SHP77 (cell line): Measurements from ENCODE around the gene CDK4.

Experiments
- DNase-seq, 2 experiments: peaks; one replicate each; lab custom pipeline; 2025; lab: John Stamatoyannopoulos, UW

Gene CDK4

DNA sequence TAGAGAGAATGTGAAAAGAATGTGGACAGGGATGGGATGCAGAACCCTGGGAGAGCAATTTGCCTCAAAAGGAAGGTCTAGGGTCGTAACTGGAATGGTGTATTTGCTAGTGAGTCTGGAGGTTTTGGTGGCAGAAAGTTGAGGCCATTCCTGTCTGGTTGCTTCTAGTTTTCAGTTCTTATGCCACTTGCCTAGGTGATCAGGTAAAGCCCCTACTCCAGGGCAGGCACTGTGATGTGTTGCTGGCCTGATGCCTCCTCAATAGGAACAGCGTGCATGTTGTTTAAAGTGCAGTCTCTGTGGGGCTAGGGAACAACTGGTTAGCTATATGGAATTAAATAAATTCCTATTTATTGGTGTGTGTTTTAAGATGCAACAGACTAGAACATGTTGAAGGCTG, 51.8 kb downstream of the CDK4 start:
- no peak for DNase-seq

DNA sequence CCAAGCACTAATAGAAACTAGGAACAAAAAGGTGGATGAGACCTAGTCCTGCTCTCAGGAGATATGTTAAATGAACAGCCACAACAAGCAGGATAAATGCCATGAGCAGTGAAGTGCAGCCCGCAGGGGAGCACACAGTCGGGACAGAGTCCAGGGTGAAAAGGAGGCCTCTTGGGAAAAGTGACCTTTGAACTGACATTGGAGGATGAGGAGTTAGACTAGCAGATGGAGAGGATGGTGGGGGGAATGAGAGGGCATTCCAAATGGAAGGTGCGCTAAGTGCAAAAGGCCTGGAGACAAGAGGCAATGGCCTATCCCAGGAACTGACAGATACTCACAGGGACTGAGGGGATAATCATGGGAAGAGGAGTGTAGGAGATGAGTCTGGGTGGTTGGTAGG, 53.7 kb downstream of the CDK4 start:
- no peak for DNase-seq
